ENCODE data around the gene ZNF579.

DNA sequence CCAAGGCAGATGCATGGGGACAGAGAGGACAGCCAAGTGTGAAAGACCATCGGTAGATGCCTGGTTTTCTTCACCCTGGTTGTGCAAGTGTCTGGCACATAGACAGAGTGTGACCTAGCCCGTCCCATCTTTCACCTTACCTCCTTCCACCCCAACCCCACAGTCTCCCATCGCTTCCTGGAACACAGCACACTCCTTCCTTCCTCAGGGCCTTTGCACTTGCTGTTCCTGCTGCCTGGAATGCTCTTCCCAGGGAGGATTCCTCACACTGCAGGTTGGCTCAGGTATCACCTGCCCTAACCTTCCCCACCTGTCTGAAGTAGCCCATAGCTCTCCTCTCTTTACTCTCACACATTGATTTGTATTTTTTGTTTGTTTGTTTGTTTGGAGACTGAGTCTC, 15.7 kb upstream of the ZNF579 start:
- TF ChIP-seq CTCF (IDR thresholded peaks at IDR 0.05) (no peak), EZH2 (IDR thresholded peaks at IDR 0.05) (no peak)

Measured in neural progenitor cell (in vitro differentiated cells).